Measurements from ENCODE around the gene CLIC4.

- TF ChIP-seq POLR2A (IDR thresholded peaks at IDR 0.05; ENCODE audit: control extremely low read depth in 1 of 2, low read depth in 2 of 2, low read length in 2 of 2) (no peak), POLR2AphosphoS5 (IDR thresholded peaks at IDR 0.05; ENCODE audit: low read depth, low read length) (no peak), ASH2L (IDR thresholded peaks at IDR 0.05; ENCODE audit: low read length) (no peak), CTCF (IDR thresholded peaks at IDR 0.05; ENCODE audit: control extremely low read depth in 1 of 3, insufficient read depth in 1 of 3, low read depth in 1 of 3, low read length in 3 of 3) (no peak), TAF1 (IDR thresholded peaks at IDR 0.05; ENCODE audit: low read depth, low read length) (no peak), CHD1 (IDR thresholded peaks at IDR 0.05; ENCODE audit: low read depth, low read length) (no peak), BACH1 (IDR thresholded peaks at IDR 0.05; ENCODE audit: low read length) (no peak), MAFK (IDR thresholded peaks at IDR 0.05; ENCODE audit: low read depth, low read length) (no peak), EP300 (IDR thresholded peaks at IDR 0.05; ENCODE audit: borderline replicate concordance in 1 of 2, low read depth in 2 of 2, low read length in 2 of 2) (no peak), GABPA (IDR thresholded peaks at IDR 0.05; ENCODE audit: borderline replicate concordance, insufficient read depth, low read length) (no peak), HDAC6 (IDR thresholded peaks at IDR 0.05; ENCODE audit: low read depth, low read length) (no peak), YY1 (IDR thresholded peaks at IDR 0.05; ENCODE audit: low read depth, low read length) (no peak), NRF1 (IDR thresholded peaks at IDR 0.05; ENCODE audit: low read depth, low read length) (no peak)
Observed at GRCh38 chr1:24888971-24889676, 143.9 kb downstream of the CLIC4 start.
